ENCODE results near the gene ERFE.
"Not testable (repeated sequence)": the region's sequence is repeated elsewhere in the genome, so short reads cannot be mapped to it uniquely, and the experiment has no call there.

The ERFE gene, protein sequence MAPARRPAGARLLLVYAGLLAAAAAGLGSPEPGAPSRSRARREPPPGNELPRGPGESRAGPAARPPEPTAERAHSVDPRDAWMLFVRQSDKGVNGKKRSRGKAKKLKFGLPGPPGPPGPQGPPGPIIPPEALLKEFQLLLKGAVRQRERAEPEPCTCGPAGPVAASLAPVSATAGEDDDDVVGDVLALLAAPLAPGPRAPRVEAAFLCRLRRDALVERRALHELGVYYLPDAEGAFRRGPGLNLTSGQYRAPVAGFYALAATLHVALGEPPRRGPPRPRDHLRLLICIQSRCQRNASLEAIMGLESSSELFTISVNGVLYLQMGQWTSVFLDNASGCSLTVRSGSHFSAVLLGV

DNA sequence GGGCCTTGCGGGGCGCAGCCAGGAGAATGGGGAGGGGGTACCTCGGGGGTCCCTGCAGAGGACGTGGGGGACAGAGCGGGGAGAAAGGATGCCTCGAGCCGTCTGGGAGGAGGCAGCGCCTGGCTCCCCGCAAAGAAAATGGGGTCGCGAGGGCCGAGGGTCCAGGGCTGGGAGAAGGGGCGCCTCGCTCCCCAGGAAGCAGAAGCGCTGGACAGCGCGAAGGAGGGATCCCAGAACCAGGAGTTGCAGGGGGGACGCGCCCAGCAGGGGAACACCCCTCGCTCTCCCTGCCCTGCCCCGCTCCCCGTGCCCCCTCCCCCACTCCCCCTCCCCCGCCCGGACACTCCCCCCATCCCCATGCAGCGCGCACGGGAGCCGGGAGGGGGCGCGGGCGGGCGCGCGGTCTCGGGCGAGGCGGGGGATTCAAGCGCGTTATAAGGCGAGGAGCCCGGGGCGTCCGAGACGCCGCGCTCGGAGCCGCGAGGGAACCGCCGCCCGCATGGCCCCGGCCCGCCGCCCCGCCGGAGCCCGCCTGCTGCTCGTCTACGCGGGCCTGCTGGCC lies at the start of gene ERFE:
Gene ERFE (plus strand): TSS at position 462 of the 562 bp plus-strand sequence. CDS start 38 bp downstream, at position 500.
- peak; percentile 75 for DNase-seq

DNA sequence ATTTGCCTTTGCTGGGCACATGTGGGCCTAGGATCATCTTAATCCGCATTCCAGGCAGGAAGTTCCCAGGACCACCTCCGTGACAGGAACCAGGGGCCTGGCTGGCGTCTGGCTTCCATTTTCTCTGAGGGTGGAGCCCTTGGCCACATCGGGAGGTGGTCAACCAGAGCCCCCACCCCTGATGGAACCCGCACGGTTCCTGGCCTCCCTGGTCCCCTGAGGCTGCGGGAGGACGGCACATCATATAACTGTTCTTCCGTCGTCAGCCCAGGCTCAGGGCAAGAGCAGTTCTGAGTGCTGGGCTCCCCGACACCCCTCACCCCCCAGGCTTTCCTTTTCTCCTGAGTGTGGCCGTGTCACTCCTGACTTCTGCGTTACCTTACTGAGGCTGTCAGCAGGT lies 45.2 kb upstream of the ERFE start:
- DNase-seq: no peak

DNA sequence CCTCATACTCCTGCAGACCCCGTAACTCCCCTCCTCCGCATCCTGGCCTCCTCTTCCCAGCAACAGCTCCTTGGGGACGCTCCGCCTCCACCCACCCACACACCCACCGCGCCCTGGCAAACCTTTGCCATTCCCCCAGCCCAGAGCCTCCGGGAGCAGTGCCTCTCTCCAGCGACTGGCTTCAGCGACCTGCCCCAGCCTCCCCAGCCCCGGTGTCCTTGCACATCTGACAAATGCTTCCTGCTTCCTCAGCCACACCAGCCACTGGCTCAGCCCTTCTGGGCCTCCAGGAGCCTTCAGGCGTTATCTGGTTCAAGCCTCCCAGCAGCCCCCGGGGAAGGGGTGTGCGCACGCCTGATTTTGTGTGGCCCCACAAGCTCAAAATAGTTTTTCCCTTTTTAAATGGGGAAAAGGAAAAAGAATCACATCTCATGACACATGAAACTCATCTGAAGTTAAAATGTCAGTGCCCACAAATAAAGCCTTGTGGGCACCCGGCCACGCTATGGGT lies 44.4 kb upstream of the ERFE start:
- DNase-seq: no peak

DNA sequence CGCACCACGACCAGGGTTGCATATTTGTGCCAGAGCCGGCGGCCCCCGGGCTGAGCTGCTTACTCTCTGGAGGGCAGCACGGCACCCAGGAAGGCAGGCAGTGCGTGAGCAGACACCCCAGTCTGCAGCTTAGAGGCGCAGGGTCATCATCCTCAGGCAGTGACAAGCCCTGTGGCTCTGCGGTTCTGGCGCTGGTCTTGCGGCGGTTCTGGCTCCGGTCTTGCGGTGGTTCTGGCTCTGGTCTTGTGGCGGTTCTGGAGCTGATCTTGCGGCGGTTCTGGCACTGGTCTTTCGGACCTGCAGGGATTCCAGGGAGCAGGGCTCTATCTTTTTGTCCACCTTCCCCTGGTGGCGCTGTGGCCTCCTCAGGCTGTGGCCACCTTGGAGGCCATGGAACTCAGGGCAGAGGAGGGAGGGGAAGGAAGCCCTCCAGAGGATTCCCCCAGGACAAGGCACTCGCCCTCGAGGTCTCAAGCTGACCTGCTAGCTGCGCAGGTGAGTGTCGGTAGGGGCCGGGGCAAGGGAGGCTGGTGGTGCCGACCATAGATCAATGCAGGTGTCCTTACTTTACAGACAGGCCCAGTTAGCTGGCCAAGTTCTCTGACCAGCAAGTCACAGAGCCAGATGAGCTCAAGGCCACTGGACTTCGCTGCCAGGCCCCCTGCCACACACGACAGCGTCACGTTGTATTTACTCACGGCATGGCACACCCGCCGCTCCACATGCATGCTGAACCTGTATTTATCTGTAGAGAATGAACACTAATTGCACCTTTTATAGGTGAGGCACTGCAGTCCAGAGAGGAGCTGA lies 43.7 kb upstream of the ERFE start:
- DNase-seq: no peak

DNA sequence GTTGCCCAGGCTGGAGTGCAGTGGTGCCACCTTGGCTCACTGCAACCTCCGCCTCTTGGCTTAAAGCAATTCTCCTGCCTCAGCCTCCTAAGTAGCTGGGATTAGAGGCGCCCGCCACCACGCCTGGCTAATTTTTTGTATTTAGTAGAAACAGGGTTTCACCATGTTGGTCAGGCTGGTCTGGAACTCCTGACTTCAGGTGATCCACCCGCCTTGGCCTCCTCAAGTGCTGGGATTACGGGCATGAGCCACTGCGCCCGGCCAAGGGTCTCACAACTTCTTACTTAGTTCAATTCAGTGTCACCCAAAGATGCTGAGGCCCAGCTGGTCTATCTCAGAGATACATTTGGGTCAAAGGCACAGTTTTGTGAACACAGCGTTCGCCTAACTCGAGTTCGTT lies 43.1 kb upstream of the ERFE start:
- DNase-seq: not testable (repeated sequence)

DNA sequence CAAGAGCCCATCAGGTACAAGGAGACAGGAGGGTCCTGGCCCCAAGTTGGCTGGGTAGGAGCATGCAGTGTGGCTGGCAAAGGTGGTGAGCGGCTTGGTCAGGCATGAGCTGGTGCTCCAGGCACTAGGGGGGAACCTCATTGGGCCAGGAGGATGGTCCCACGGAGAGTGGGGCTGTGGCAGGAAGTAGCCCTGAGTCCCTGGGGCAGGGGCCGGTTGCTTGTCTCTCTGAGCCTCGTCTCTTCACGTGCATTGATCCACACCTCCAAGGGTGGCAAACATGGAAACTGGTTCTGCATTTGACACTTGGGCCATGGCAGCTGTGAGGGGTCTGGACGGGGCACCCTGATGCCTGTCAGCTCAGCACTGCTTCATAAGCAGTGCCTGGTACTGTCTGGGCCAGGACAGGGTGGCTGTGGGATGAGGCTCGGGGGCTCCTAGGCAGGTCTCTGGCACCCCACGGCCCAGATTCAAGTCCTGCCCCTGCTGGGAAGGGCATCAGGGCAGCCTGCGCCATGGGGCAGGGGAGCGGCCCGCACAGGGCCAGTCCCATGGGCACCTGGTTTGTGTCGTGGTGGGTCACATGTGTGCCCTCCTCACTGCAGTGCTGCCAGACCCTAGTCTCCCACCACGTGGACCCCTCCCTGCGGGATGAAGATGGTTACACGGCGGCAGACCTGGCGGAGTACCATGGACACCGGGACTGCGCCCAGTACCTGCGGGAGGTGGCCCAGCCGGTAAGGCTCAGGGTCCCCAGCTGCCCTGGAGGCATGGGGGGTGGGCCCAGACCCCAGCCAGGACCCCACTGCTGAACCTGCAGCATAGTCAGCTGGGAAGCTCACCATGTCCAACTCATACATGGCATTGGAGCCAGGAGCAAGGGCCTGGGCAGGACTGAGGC lies 42.2 kb upstream of the ERFE start:
- no peak for DNase-seq

DNA sequence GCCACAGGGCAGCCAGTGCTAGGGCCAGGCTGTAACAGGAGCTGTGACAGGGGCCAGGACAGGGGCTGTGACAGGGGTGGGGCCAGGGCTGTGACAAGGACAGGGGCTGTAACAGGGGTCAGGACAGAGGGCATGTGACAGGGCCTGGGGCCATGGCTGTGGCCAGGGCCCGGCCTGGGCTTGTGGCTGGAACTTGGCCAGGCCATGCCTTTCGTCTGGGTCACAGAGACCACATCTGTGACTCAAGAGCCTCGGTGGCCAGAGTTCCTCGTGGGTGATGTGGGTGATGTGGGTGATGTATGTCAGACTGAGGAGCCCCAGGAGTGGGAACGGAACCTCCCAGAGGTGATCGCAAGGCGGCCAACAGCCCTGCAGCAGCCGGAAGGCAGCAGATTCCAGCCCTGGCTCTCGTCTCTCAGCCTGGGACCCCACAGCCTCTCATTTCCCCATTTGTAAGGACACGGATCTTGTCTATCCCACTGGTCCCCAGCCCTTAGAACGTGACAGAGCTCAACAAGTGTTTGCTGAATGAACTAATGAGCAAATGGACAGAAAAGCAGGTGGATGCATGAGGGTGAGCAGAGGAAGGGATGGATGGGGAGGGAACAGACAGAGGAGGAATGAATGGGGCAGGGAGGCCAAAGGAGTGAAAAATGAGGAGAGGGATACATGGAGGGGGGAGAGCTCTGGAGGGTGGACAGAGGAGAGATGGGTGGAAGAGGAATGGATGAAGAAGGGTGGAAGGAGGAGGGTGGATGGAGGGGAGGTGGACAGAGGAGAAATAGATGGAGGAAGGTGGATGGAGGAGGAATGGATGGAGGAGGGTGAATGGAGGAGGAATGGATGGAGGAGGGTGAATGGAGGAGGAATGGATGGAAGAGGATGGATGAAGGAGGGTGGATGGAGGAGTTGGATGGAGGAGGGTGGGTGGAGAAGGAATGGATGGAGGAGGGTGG lies 41.3 kb upstream of the ERFE start:
- DNase-seq: no peak

DNA sequence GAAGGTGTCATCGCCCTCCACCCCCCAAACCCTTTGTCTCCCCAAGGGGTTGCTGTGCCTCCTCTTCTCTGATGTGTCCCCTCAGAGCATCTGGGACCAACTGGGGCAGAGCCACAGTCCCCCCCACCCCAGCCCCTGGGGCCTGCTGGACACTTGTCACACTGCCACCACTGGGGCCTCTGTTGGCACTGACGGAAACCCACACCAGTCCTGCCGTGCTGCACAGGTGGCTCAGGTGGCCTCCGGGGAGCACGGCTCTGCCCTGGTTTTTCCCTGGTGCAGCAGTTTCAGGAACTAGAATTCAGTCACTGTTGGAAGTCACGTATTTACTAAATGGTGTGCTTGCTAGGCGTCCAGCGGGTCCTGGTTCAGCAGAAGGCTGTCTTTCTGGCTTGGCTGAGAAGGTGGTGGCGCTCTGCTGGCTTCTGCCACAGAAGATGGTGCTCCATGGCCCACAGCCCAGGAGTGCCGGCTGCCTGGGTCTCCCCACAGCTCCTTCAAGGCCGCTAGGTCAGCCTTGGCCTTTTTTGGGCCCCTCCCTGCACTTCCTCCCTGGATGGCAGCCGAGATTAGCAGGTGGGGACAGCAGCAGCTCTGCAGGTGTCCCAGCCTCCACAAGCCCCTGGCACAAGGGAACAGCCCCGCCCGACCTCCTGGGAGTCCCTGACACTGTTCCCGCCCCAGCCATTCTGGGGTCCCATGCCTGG lies 38.9 kb upstream of the ERFE start:
- no peak for DNase-seq

DNA sequence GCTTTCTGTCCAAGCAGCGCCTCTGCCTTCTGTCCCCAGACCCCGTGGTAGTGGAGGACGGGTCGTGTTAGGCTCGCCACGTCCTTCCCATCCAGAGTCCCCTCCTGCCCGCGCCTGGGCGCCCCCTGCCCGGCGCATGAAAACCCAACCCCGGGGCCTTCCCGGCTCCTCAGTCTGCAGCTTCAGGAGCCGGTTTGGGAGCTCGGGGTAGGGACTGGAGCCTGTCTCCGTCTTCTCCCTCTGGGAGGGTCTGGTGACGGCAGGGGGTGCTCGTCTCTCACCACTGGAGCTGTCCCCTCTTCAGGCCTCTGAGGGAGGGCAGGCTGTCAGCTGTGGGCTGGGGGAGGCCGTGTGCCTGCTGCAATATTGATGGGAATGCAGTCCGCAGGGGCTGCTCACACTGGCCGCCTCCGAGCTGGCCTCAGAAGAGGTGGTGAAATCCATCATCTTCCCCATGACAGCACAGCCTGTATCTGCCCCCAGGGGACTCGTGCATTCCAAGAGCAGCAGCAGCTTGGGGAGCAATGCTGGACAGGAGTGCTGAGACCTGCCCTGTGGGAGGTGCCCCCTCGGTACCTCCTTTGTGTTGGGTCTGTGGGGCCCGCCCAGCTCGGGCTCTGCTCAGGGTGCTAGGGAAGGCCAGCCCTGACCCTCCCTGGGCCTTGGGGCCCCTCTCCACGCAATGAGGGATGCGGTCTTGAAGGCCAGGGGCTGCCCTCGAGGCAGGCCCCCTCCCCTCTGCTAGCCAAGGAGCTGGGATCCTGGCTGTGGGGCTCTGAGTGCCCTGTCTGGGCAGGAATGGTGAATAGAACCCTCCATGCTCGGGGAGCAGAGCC lies 38.1 kb upstream of the ERFE start:
- no peak for DNase-seq

DNA sequence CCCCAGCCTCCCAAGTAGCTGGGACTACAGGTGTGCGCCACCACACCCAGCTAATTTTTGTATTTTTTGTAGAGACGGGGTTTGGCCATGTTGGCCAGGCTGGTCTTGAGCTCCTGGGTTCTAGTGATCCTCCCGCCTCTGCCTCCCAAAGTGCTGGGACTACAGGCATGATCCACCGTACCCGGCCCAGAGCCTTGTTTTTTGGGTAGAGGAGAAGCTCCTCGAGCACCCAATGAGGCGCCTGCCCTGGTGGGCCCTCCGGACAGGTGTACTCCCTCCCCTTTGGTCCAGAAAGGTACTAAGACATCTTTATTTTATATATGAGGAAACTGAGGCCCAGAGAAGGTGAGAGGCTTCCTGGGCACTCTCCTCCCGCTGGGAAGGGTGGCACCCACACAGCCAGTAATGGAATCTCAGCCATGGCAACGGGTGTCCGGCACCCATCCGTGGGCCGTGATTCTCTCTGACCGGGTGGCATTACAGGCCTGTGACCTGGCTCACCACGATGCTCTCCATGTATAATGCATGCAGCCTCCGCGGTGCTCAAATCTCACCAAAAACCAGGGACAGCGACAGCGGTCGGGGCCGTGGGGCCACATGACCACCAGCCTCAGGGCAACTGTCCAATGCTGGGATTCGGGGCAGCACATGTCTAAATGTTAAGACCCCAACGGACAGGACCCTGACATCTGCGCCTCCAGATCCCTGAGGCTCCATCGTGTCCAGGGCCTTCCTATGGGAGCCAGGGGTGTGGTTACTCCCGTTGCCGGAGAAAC lies 37.1 kb upstream of the ERFE start:
- no peak for DNase-seq

DNA sequence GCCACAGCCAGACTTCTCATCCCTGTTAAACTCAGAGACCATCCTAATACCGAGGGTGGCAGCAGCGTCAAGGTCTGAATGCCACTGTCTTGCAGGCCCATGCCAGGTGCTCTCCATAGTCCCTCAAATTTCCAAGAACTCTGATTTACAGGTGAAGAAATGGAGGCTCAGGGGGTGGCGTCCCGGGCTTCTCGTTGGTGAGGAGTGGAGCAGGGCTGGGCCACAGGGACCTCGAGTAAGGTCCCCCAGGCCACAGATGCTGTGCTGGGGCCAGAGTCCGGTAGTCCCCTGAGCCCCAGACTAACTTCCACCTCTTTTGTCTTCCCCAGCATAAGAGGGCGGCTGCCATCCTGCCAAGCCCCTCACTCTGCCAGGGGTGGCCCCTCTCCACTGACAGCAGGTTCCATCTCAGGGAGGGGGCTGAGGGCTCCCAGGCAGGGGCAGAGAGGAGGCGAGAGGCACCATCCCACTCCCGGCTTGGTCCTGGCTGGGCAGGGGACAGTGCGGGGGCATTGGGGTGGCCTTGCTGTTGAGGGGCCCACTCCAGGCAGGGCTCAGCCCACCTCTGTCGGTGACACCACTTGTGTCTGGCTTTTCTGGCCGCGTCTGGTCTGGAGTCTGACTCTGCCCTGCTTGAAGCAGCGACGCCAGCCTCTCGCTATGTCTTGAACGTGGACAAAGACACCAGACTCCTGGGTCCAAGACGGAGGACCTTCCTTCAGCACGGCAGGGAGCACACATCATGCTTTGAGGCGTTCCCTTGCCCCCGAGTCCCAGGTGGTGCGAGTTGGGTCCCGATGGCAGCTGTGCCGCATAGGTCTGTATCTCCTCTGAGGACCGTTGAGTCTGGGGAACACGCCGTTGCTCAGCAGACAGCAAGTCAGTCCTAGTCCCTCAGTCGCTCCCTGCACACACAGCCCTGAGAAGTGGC lies 36.2 kb upstream of the ERFE start:
- no peak for DNase-seq

DNA sequence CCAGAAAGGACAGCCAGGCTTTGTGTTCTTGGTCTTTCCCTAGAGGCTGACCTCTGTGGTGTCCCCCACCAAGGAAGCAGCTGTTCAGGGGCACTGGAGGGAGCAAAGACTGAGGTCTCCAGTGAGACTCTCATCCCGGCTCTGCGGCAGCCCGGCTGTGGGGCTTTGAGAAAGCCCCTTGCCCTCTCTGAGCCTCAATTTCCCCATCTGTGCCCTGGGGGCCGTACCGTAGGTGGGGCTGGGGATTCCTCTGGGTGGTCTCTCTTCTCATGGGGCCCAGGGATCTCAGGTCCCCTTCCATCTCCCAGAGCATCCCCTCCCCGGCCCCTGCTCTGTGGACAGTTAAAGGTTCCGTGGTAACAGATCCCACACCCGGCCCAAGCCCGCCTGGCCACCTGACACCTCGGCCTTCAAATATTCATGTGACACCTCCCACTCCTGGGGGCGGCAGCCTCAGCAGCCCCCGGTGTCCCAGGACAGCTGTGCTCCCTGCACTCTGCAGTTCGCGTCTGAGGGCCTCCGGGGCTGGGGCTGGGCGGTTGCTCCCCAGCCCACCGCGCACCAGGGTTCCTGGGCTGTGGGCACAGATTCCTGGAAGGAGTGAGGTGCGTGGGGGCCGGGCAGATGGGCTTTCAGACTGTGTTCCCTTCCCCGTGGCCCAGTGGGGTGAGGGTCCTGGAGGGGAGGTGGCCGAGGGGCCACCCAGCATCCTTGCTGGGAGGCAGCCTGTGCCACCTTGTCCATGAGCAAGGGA lies 35.4 kb upstream of the ERFE start:
- no peak for DNase-seq

DNA sequence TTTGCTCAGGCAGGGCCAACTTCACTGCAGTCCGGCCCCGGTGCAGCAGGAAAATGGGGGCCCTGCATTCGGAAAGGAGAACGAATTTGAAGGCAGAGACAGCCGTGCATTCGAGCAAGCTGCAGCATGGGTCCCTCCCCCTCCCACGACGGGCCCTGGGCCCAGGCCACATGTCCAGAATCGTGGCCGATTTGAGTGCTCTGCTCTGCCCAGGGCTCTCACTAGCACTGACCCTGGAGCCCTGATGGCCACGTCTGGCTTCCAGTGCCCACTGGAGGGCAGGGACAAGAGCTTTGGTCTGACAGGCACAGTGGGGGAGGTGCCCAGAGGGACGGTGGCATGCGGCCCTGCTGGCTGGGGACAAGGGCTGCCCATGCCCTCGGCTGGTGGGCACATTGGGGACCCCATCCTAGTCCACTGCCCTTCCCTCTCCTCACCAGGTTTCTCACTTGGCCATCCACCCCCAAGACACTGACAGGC lies 34.7 kb upstream of the ERFE start:
- DNase-seq: no peak

DNA sequence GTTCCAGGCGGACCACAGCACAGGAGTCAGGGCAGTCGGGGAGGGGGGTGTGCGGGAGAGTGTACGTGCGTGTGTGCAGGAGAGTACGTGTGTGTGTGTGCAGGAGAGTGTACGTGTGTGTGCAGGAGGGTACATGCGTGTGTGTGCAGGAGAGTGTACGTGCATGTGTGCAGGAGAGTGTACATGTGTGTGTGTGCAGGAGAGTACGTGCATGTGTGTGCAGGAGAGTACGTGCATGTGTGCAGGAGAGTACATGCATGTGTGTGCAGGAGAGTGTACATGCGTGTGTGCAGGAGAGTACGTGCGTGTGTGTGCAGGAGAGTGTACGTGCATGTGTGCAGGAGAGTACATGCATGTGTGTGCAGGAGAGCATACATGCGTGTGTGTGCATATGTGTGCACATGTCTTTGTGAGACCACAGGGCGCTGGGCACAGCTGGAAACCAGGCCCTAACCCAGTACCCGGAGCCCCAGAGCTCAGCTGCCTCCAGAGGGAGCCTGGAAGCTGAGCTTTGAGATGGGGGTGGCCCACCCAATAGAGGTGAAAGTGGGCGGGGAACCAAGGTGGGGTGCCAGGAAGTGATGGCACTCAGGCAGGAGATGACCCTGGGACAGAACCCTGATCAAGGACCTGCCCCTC lies 34.2 kb upstream of the ERFE start:
- no peak for DNase-seq

DNA sequence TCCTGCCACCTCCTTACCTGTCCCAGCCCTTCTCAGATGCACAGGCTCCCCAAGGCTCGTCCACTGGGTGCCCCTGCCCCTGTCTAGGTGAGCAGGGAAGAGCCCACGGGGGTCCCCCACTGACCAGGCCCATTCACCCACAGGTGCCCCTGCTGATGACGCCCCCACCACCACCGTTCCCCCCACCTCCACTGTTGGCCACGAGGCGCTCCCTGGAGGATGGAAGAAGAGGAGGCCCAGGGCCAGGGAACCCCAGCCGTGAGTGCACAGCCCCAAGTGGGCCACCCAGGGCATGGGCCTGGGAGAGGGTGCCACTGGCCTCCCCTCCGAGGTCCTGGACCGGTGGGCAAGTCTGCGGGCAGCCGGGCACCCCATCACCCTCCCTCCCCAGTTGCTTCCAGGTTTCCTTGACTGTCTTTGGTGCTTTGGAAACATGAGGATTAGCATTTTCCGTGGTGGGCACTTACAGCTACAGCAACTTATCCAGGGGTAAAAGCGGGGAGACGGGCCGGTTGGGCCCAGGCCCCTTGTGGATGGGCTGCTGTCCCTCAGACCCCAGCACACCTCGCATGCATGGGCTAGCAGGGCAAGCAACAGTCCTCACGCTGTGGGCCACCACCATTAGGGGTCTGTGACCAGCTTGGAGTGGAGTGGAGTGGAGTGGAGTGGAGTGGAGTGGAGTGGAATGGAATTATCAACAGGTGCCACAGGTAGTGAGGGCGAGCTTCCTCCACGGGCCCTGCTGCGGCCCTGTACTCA lies 33.5 kb upstream of the ERFE start:
- no peak for DNase-seq

DNA sequence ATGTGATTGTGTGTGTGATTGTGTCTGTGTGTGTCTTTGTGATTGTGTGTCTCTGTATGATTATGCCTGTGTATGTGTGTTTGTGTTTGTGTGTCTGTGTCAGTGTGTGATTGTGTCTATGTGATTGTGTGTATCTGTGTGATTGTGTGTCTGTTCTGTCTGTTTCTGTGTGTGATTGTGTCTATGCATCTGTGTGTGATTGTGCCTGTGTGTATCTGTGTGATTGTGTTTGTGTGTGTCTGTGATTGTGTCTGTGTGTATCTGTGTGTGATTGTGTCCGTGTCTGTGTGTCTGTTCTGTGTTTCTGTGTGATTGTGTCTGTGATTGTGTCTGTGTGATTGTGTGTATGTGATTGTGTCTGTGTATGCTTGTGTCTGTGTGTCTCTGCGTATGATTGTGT lies 32.4 kb upstream of the ERFE start:
- no peak for DNase-seq

Measured in stimulated activated CD8-positive, alpha-beta memory T cell treated with anti-CD3 and anti-CD28 coated beads, Interleukin-4, amount 100 ng/mL, for 48 hours (primary cell).